ENCODE data around the gene NLRP3. TPM values are rescaled to one million over a fixed set of nuclear protein-coding genes. Genes with fewer than 3 reads are reported as not detected.
"Not testable (repeated sequence)": the region's sequence is repeated elsewhere in the genome, so short reads cannot be mapped to it uniquely, and the experiment has no call there.

NLRP3 gene
- total and polyA plus RNA-seq, 9 of the 15 experiments (the other 6 are each of a cell fraction or from before 2014, with no cell fraction given) = not detected

- peak; percentile 55 for TF ChIP-seq RBM25 (IDR thresholded peaks at IDR 0.05; ENCODE audit: low read depth, low read length, severe bottlenecking)
- peak; percentile 15; the same call in 1 of the 2 replicates for TF ChIP-seq ADNP (tag; IDR thresholded peaks at IDR 0.05)
- TF ChIP-seq SMAD4 (CRISPR knock-in tag; conservative IDR thresholded peaks at IDR 0.05) = 0 out of 2 replicates have a peak, but pooled peaks have one; percentile 34
- no peak for TF ChIP-seq NFIC (IDR thresholded peaks at IDR 0.05)
- no peak for TF ChIP-seq TEAD2 (tag; IDR thresholded peaks at IDR 0.05)
Measured at GRCh38 chr1:247373721-247374141, 42.2 kb upstream of the NLRP3 start (continued).

DNA sequence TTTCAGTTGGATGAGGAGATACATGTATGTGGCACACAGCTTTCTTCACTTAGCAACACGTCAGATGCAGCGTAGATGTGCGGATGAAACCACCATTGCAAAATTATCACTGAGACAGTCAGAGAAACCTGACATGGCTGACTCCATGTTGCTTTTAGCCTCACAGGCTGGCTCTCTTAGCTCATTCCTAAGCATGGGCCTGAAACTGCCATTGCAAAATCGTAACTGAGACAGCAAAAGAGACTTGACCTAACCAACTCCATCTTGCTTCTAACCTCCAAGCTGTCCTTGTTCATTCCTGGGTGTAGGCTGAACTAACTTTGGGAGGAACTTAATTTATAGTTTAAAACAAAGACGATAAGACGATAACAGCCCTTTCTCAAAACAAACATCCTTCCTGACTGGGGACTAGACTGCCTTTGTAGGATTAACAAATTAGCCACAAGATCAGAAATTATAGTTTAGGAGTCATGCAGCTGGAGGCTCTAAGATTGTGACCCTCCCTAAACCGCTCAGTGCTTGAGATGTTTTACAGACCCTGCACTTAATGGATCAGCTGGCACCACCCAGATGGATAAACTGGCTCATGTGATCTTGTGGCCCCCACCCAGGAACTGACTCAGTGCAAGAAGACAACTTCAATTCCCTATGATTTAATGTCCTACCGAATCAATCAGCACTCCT lies 41.2 kb upstream of the NLRP3 start:
- H3K4me2 ChIP-seq (ENCODE audit: insufficient read depth, low read length); H3K27ac ChIP-seq (ENCODE audit: extremely low read depth, low read depth, low read length); H3K4me3 ChIP-seq; FAIRE-seq; in situ Hi-C loops (cut with MboI); H3K9me1 ChIP-seq (ENCODE audit: control insufficient read depth, insufficient read depth, low read length); H3K36me3 ChIP-seq (ENCODE audit: control insufficient read depth, insufficient read depth, low read length); H2AFZ ChIP-seq (ENCODE audit: low read depth, low read length); BruUV-seq (replicated peaks); H3K9me3 ChIP-seq (replicated peaks; ENCODE audit: control insufficient read depth, insufficient read depth, low read depth, low read length); H3K27me3 ChIP-seq (ENCODE audit: control insufficient read depth in 2 of 2, insufficient read depth in 2 of 2, low read length in 2 of 2); H3K79me2 ChIP-seq (ENCODE audit: control insufficient read depth, insufficient read depth, low read length); H4K20me1 ChIP-seq (replicated peaks; ENCODE audit: control insufficient read depth, insufficient read depth, low read length); ATAC-seq; H3K9ac ChIP-seq (ENCODE audit: insufficient read depth in 1 of 2, low read depth in 2 of 2, low read length in 2 of 2); DNase-seq (ENCODE audit: extremely low read depth in 1 of 4, low spot score in 3 of 4): not testable (repeated sequence)
- CTCF ChIA-PET (ENCODE audit: low intra/inter-chr PET ratio) = interaction anchor here (0.5 kb wide), 1 partner anchor 172 kb away, joined by 3 read pairs; no protein-coding TSS in a partner anchor
- intact Hi-C loops (cut with micrococcal nuclease) = loop anchor here (5.0 to 10.0 kb wide), 4 partner anchors 113 to 480 kb away; partner anchors contain the start of gene TRIM58
- 41% methylated on average over 8 of the region's 8 CpGs for WGBS (ENCODE audit: insufficient coverage, low coverage, missing lambda C conversion rate)
- H3K4me1 ChIP-seq (replicated peaks in 1 of 2; ENCODE audit: control insufficient read depth in 2 of 2, insufficient read depth in 2 of 2, low read length in 2 of 2) = peaks cover 10 to 17% of the 10 kb centered on the region in 2 experiments
- POLR2A ChIA-PET = interaction anchor here (1.0 kb wide), 1 partner anchor 164 kb away, joined by 3 read pairs; no protein-coding TSS in a partner anchor
- TF ChIP-seq NR4A1 (CRISPR knock-in tag; IDR thresholded peaks at IDR 0.05) = peak; percentile 95; the same call in 1 of the 2 replicates
- peak; percentile 98 for TF ChIP-seq NR4A1 (tag; IDR thresholded peaks at IDR 0.05)
- 0 out of 2 replicates have a peak, but pooled peaks have one; percentile 55 for TF ChIP-seq PHTF2 (CRISPR knock-in tag; IDR thresholded peaks at IDR 0.05)
- peak; percentile 87 for TF ChIP-seq ZNF444 (CRISPR knock-in tag; IDR thresholded peaks at IDR 0.05)
- TF ChIP-seq ZNF41 (CRISPR knock-in tag; conservative IDR thresholded peaks at IDR 0.05) = peak; percentile 95
- peak; percentile 63 for TF ChIP-seq TAF7 (tag; IDR thresholded peaks at IDR 0.05)
- TF ChIP-seq MTF1 (CRISPR knock-in tag; IDR thresholded peaks at IDR 0.05; ENCODE audit: borderline replicate concordance) = peak; percentile 72; the same call in 1 of the 2 replicates
- TF ChIP-seq GTF2A2 (tag; IDR thresholded peaks at IDR 0.05) = peak; percentile 78
- TF ChIP-seq JUNB (CRISPR knock-in tag; conservative IDR thresholded peaks at IDR 0.05) = 0 out of 2 replicates have a peak, but pooled peaks have one; percentile 23
- peak; percentile 34; the same call in 1 of the 2 replicates for TF ChIP-seq ELF2 (CRISPR knock-in tag; IDR thresholded peaks at IDR 0.05)
- peak; percentile 47 for TF ChIP-seq CBFA2T3 (IDR thresholded peaks at IDR 0.05)
- TF ChIP-seq GMEB1 (CRISPR knock-in tag; IDR thresholded peaks at IDR 0.05) = peak; percentile 69

Measured in K562 (cell line).